CD14-positive monocyte (primary cell): ENCODE measurements around the gene TTC16. TPM values are rescaled to one million over a fixed set of nuclear protein-coding genes. Genes with fewer than 3 reads are reported as not detected.
A peak's percentile ranks its signal among the peaks of the same experiment; 100 is the strongest.

Source experiments
- DNase-seq, 3 donors: peaks; one replicate each; pipeline ENCODE4 v3.0.0-alpha.2; 2011 to 2022
- H2AFZ ChIP-seq: 2 replicates; pipeline ENCODE4 v1.6.0; 2012; ENCODE audit warnings: mild to moderate bottlenecking, low read depth, low read length, inconsistent platforms; ENCODE audit not compliant: insufficient read depth, poor library complexity, severe bottlenecking
- H3K27ac ChIP-seq, 2 donors: 1 replicate in 1 of 2; 2 replicates in 1 of 2; pipeline ENCODE4 v1.5.1; 2012 to 2013; ENCODE audit warnings: low read length in 2 of 2, control low read depth in 1 of 2, inconsistent platforms in 1 of 2, low read depth in 1 of 2, mild to moderate bottlenecking in 1 of 2
- H3K27me3 ChIP-seq, 2 donors: one replicate each; pipeline versions ENCODE4 v1.6.0 to v1.6.1; 2011 to 2013; ENCODE audit warnings: low read length in 2 of 2; ENCODE audit not compliant: control insufficient read depth in 2 of 2, insufficient read depth in 2 of 2
- H3K36me3 ChIP-seq, 2 donors: replicated peaks in 1 of 2; 1 replicate in 1 of 2; 2 replicates in 1 of 2; pipeline versions ENCODE4 v1.5.1 to v1.6.1; 2012 to 2013; ENCODE audit warnings: low read length in 2 of 2, control low read depth in 1 of 2, inconsistent platforms in 1 of 2, mild to moderate bottlenecking in 1 of 2; ENCODE audit not compliant: insufficient read depth in 2 of 2, control insufficient read depth in 1 of 2
- H3K4me1 ChIP-seq, 2 donors: 1 replicate in 1 of 2; 2 replicates in 1 of 2; pipeline versions ENCODE4 v1.5.1 to v1.6.1; 2012 to 2013; ENCODE audit warnings: low read length in 2 of 2, control low read depth in 1 of 2, inconsistent platforms in 1 of 2, mild to moderate bottlenecking in 1 of 2, moderate library complexity in 1 of 2; ENCODE audit not compliant: insufficient read depth in 2 of 2, control insufficient read depth in 1 of 2
- H3K4me2 ChIP-seq: replicated peaks from 2 replicates; pipeline ENCODE3; 2012; ENCODE audit warnings: low read length, moderate library complexity, mild to moderate bottlenecking; ENCODE audit not compliant: poor library complexity, severe bottlenecking; ENCODE audit errors: extremely low read depth
- H3K4me3 ChIP-seq, 3 experiments: fragments of 200-600 bp in 1 of 3; sonication (generic) in 1 of 3; replicated peaks in 1 of 3; 1 replicate in 2 of 3; 2 replicates in 1 of 3; pipeline ENCODE4 v1.5.1; 2011 to 2013; ENCODE audit warnings: low read length in 3 of 3, mild to moderate bottlenecking in 3 of 3, control low read depth in 2 of 3, low read depth in 2 of 3, inconsistent platforms in 1 of 3, moderate library complexity in 1 of 3
- H3K79me2 ChIP-seq: 2 replicates; pipeline ENCODE4 v1.6.0; 2012; ENCODE audit warnings: mild to moderate bottlenecking, control low read depth, inconsistent platforms, low read length, moderate library complexity; ENCODE audit not compliant: insufficient read depth
- H3K9ac ChIP-seq: 2 replicates; pipeline ENCODE4 v1.6.0; 2017; ENCODE audit warnings: low read length, mild to moderate bottlenecking; ENCODE audit not compliant: insufficient read depth, poor library complexity, severe bottlenecking
- H3K9me3 ChIP-seq, 2 donors: replicated peaks in 1 of 2; 1 replicate in 1 of 2; 2 replicates in 1 of 2; pipeline versions ENCODE4 v1.5.1 to v1.6.1; 2012 to 2013; ENCODE audit warnings: low read length in 2 of 2, control low read depth in 1 of 2; ENCODE audit not compliant: control insufficient read depth in 1 of 2, insufficient read depth in 1 of 2
- H4K20me1 ChIP-seq: 2 replicates; pipeline ENCODE4 v1.6.0; 2012; ENCODE audit warnings: mild to moderate bottlenecking, low read length, control low read depth, moderate library complexity; ENCODE audit not compliant: insufficient read depth
- H3K27ac Mint-ChIP-seq, 7 donors: one replicate each; pipeline ENCODE4 v1.8.0; 2020; ENCODE audit warnings: mild to moderate bottlenecking in 7 of 7, mixed read lengths in 7 of 7, moderate library complexity in 6 of 7, inconsistent platforms in 2 of 7
- H3K27me3 Mint-ChIP-seq, 3 donors: one replicate each; pipeline ENCODE4 v1.8.0; 2021 to 2022; ENCODE audit warnings: low read depth in 3 of 3, mild to moderate bottlenecking in 3 of 3, mixed read lengths in 3 of 3, moderate library complexity in 3 of 3, inconsistent platforms in 1 of 3
- H3K36me3 Mint-ChIP-seq, 2 donors: one replicate each; pipeline ENCODE4 v1.8.0; 2020; ENCODE audit warnings: mixed read lengths in 2 of 2, inconsistent platforms in 1 of 2, mild to moderate bottlenecking in 1 of 2
- H3K4me1 Mint-ChIP-seq: one replicate; pipeline ENCODE4 v1.8.0; 2020; ENCODE audit warnings: mild to moderate bottlenecking, mixed read lengths
- H3K4me3 Mint-ChIP-seq, 2 donors: one replicate each; pipeline ENCODE4 v1.8.0; 2020; ENCODE audit warnings: mild to moderate bottlenecking in 2 of 2, mixed read lengths in 2 of 2, moderate library complexity in 1 of 2
- H3K9me3 Mint-ChIP-seq, 7 donors: one replicate each; pipeline ENCODE4 v1.8.0; 2020 to 2022; ENCODE audit warnings: mixed read lengths in 7 of 7, mild to moderate bottlenecking in 6 of 7, moderate library complexity in 6 of 7, inconsistent platforms in 2 of 7
- CTCF ChIP-seq: fragments of 200-600 bp; IDR thresholded peaks from one replicate; pipeline ENCODE4 v1.8.0; 2022; ENCODE audit warnings: antibody characterized with exemption, mild to moderate bottlenecking
- WGBS: methylation state at CpG from one replicate; pipeline ENCODE4 v1.1.5; 2013; ENCODE audit warnings: missing lambda C conversion rate; ENCODE audit not compliant: insufficient coverage; 5-methylcytosine and 5-hydroxymethylcytosine counted together
- intact Hi-C, 2 donors: fragments of 100-400 bp; cut with micrococcal nuclease; formaldehyde crosslinking; loops; one replicate each; pipeline versions ENCODE4 v1.15.0 to v1.15.1; 2023
- polyA plus RNA-seq, 3 donors: library from polyadenylated mRNA; depleted of rRNA in 1 of 3; unstranded in 2 of 3; stranded (reverse) in 1 of 3; fragments of 300-500 nt in 2 of 3; fragments of >200 nt in 1 of 3; fragmentation: Illumina TruSeq in 2 of 3; gene quantifications; 1 replicate in 2 of 3; 2 replicates in 1 of 3; pipeline ENCODE4 v1.2.3, GENCODE V29; 2012 to 2021

TTC16 gene
- polyA plus RNA-seq, 3 donors = 0.04 TPM; not detected in 2

GRCh38 chr9:127706836-127707241 lies 9.0 kb upstream of the TTC16 start, which contains the start of gene CFAP157:
CFAP157 (plus strand) TSS chr9:127706988; CDS start chr9:127707032, 44 bp downstream.
- intact Hi-C loops = no loop called here
- H3K4me3 Mint-ChIP-seq = no peak within 1 kb of the TSS
- H3K4me1 Mint-ChIP-seq = peaks cover 10% of the 10 kb centered on the region
- peaks cover 5 to 10% of the 10 kb centered on the region in 2 donors for H3K4me1 ChIP-seq
- no peak within 1 kb of the TSS for H3K27ac ChIP-seq
- H3K36me3 ChIP-seq = no peaks in the 10 kb centered on the region
- peak within 1 kb of the TSS in 4 of 7 donors; percentile 21 to 53 (median 52) for H3K27ac Mint-ChIP-seq
- WGBS = 61% methylated on average over 6 of the region's 11 CpGs
- TF ChIP-seq CTCF = no peak
- peaks cover 6 to 25% (median 13%) of the 10 kb centered on the region in 3 donors for H3K27me3 Mint-ChIP-seq
- no peak within 1 kb of the TSS for H3K4me3 ChIP-seq
- no peak within 1 kb of the TSS for H3K9ac ChIP-seq
- peaks cover 0 to 2% of the 10 kb centered on the region in 2 donors for H3K27me3 ChIP-seq
- H3K36me3 Mint-ChIP-seq = peaks cover 2% of the 10 kb centered on the region in 2 donors
- no peaks in the 10 kb centered on the region for H4K20me1 ChIP-seq
- H3K79me2 ChIP-seq = no peaks in the 10 kb centered on the region
- no peak within 1 kb of the TSS for H3K4me2 ChIP-seq
- H3K9me3 ChIP-seq = peaks cover 0 to 2% of the 10 kb centered on the region in 2 donors
- peak in 2 of 3 donors; percentile 18 to 23 for DNase-seq
- H3K9me3 Mint-ChIP-seq = peaks cover 2 to 7% (median 5%) of the 10 kb centered on the region in 7 donors
- no peak within 1 kb of the TSS for H2AFZ ChIP-seq

- Histone ChIP-seq H4K20me1 (no peaks in the 10 kb centered on the region), H3K27me3 (peaks cover 0 to 2% of the 10 kb centered on the region in 2 donors), H3K4me3 (no peak overlapping the region), H3K4me1 (peaks cover 5 to 10% of the 10 kb centered on the region in 2 donors), H3K79me2 (no peaks in the 10 kb centered on the region), H3K4me2 (no peak overlapping the region), H3K27ac (no peak overlapping the region), H3K36me3 (no peaks in the 10 kb centered on the region), H3K9ac (no peak overlapping the region), H3K9me3 (peaks cover 0 to 2% of the 10 kb centered on the region in 2 donors), H2AFZ (no peak overlapping the region)
- peaks cover 2 to 7% (median 5%) of the 10 kb centered on the region in 7 donors for H3K9me3 Mint-ChIP-seq
- peaks cover 2% of the 10 kb centered on the region in 2 donors for H3K36me3 Mint-ChIP-seq
- H3K4me1 Mint-ChIP-seq = peaks cover 10% of the 10 kb centered on the region
- H3K27me3 Mint-ChIP-seq = peaks cover 6 to 24% (median 13%) of the 10 kb centered on the region in 3 donors
- H3K27ac Mint-ChIP-seq = peak overlapping the region in 1 of 7 donors; percentile 53
- H3K4me3 Mint-ChIP-seq = no peak overlapping the region
- no peak for TF ChIP-seq CTCF
- intact Hi-C loops = no loop called here
- WGBS = 70% methylated on average over 4 of the region's 5 CpGs
- DNase-seq = no peak
Measured at GRCh38 chr9:127707766-127708165, 8.1 kb upstream of the TTC16 start.
